Activated T-cell treated with anti-CD3 and anti-CD28 coated beads, Interleukin-2, amount 50 U/mL, for 48 hours (primary cell): ENCODE results near the gene GSE1.
A peak's percentile ranks its signal among the peaks of the same experiment; 100 is the strongest.

Experiments
- DNase-seq, 2 experiments: peaks; one replicate each; pipeline ENCODE4 v3.0.0-alpha.2; 2020

GSE1 gene

GRCh38 chr16:85710732-85711131, 97.6 kb downstream of the GSE1 start:
- no peak for DNase-seq

GRCh38 chr16:85711982-85712587, 99.0 kb downstream of the GSE1 start:
- DNase-seq = no peak

- no peak for DNase-seq
These were observed 99.7 kb downstream of the GSE1 start for GRCh38 chr16:85712801-85713200.

- DNase-seq = no peak
These were observed 102.3 kb downstream of the GSE1 start for GRCh38 chr16:85715169-85716021.

GRCh38 chr16:85716022-85716679, 103.0 kb downstream of the GSE1 start:
- no peak for DNase-seq

GRCh38 chr16:85716680-85717038, 103.5 kb downstream of the GSE1 start:
- no peak for DNase-seq

- peak; percentile 69 to 73 for DNase-seq
These were observed 104.5 kb downstream of the GSE1 start for GRCh38 chr16:85717393-85718152.

- no peak for DNase-seq
These were observed 105.0 kb downstream of the GSE1 start for GRCh38 chr16:85718153-85718477.

- DNase-seq = peak; percentile 29 to 30
These were observed 105.6 kb downstream of the GSE1 start for GRCh38 chr16:85718682-85719081.

- DNase-seq = no peak
These were observed 106.6 kb downstream of the GSE1 start for GRCh38 chr16:85719605-85720301.

GRCh38 chr16:85720302-85720637, 107.1 kb downstream of the GSE1 start:
- DNase-seq = no peak

GRCh38 chr16:85722128-85722893, 109.2 kb downstream of the GSE1 start:
- DNase-seq = no peak

- DNase-seq = no peak
These were observed 111.2 kb downstream of the GSE1 start for GRCh38 chr16:85724126-85724879.

GRCh38 chr16:85724936-85725335, 111.8 kb downstream of the GSE1 start:
- no peak for DNase-seq
